H1 (cell line): ENCODE results near the gene SPTY2D1.

Source experiments
- BRCA1 ChIP-seq: IDR thresholded peaks from 2 replicates; pipeline ENCODE4 v1.6.1; 2012; ENCODE audit warnings: low read depth, low read length, improper control_type of control experiment
- CTCF ChIP-seq, 3 experiments: IDR thresholded peaks; 1 replicate in 2 of 3; 2 replicates in 1 of 3; pipeline versions ENCODE4 v1.5.1 to v1.6.1; 2011; ENCODE audit warnings: low read length in 3 of 3, mild to moderate bottlenecking in 3 of 3, inconsistent platforms in 2 of 3, low read depth in 1 of 3, moderate library complexity in 1 of 3; ENCODE audit not compliant: insufficient read depth in 1 of 3; ENCODE audit errors: control extremely low read depth in 1 of 3
- EGR1 ChIP-seq: IDR thresholded peaks from 2 replicates; pipeline ENCODE4 v1.6.1; 2011; ENCODE audit warnings: low read depth, low read length, borderline replicate concordance
- HDAC6 ChIP-seq: IDR thresholded peaks from one replicate; pipeline ENCODE4 v1.7.1; 2012; ENCODE audit warnings: low read depth, mild to moderate bottlenecking, inconsistent platforms, low read length, moderate library complexity
- JUND ChIP-seq: IDR thresholded peaks from 2 replicates; pipeline ENCODE4 v1.6.1; 2011; ENCODE audit warnings: mild to moderate bottlenecking, improper control_type of control experiment, low read length
- POLR2A ChIP-seq, 2 experiments: IDR thresholded peaks; 1 replicate in 1 of 2; 2 replicates in 1 of 2; pipeline ENCODE4 v1.6.1; 2011; ENCODE audit warnings: low read depth in 2 of 2, low read length in 2 of 2, mild to moderate bottlenecking in 2 of 2; ENCODE audit errors: control extremely low read depth in 1 of 2
- POLR2AphosphoS5 ChIP-seq: IDR thresholded peaks from 2 replicates; pipeline ENCODE4 v1.6.1; 2011; ENCODE audit warnings: low read depth, low read length
- RAD21 ChIP-seq, 2 experiments: IDR thresholded peaks in 1 of 2; conservative IDR thresholded peaks in 1 of 2; 2 replicates each; pipeline ENCODE4 v1.6.1; 2011; ENCODE audit warnings: low read depth in 2 of 2, low read length in 2 of 2, improper control_type of control experiment in 1 of 2, inconsistent platforms in 1 of 2, mild to moderate bottlenecking in 1 of 2, moderate library complexity in 1 of 2
- SIN3A ChIP-seq, 2 experiments: IDR thresholded peaks in 1 of 2; conservative IDR thresholded peaks in 1 of 2; 2 replicates each; pipeline ENCODE4 v1.6.1; 2011 to 2012; ENCODE audit warnings: low read length in 2 of 2, improper control_type of control experiment in 1 of 2, low read depth in 1 of 2, mild to moderate bottlenecking in 1 of 2
- SRF ChIP-seq: IDR thresholded peaks from 2 replicates; pipeline ENCODE4 v1.6.1; 2011; ENCODE audit warnings: mild to moderate bottlenecking, low read depth, low read length, moderate library complexity
- TCF12 ChIP-seq: IDR thresholded peaks from 2 replicates; pipeline ENCODE4 v1.6.1; 2011; ENCODE audit warnings: low read depth, mild to moderate bottlenecking, low read length
- YY1 ChIP-seq: IDR thresholded peaks from 2 replicates; pipeline ENCODE4 v1.6.1; 2011; ENCODE audit warnings: low read depth, mild to moderate bottlenecking, low read length
- ZNF274 ChIP-seq: IDR thresholded peaks from 2 replicates; pipeline ENCODE4 v1.7.0; 2012; ENCODE audit warnings: low read length, borderline replicate concordance; ENCODE audit errors: extremely low read depth

DNA sequence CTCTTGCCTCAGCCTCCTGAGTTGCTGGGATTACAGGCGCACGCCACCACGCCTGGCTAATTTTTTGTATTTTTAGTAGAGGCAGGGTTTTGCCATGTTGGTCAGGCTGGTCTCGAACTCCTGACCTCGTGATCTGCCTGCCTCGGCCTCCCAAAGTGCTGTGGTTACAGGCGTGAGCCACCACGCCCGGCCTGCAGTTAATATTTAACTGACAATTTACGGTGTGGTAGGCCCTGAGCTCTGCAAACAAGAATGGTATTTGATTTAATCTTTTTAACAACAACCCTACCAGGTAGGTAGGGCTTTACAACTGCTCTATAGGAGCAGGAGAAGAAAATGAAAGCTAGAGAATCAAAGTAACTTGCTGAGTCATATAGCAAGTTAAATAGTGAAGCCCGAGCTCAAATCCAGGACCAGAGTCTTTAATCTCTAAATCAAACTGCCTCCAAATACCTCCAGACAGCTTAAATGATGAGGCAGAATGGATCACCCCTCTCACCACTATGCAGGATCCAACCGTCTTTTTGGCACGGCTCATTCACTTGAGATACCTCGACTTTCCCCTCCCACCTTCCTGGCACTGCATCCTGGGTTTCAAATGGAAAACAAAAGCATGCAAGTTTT, 55.1 kb downstream of the SPTY2D1 start:
- no peak for TF ChIP-seq CTCF (IDR thresholded peaks at IDR 0.05; ENCODE audit: control extremely low read depth in 1 of 3, insufficient read depth in 1 of 3, low read depth in 1 of 3, low read length in 3 of 3)
- TF ChIP-seq JUND, result no peak
- no peak for TF ChIP-seq HDAC6
- no peak for TF ChIP-seq SIN3A (conservative IDR thresholded peaks at IDR 0.05 in 1 of 2, IDR thresholded peaks at IDR 0.05 in 1 of 2; ENCODE audit: low read depth in 1 of 2, low read length in 2 of 2)
- TF ChIP-seq POLR2AphosphoS5, result no peak
- TF ChIP-seq ZNF274, result no peak
- TF ChIP-seq EGR1, result no peak
- no peak for TF ChIP-seq POLR2A (IDR thresholded peaks at IDR 0.05; ENCODE audit: control extremely low read depth in 1 of 2, low read depth in 2 of 2, low read length in 2 of 2)
- TF ChIP-seq RAD21 (IDR thresholded peaks at IDR 0.05 in 1 of 2, conservative IDR thresholded peaks at IDR 0.05 in 1 of 2; ENCODE audit: low read depth in 2 of 2, low read length in 2 of 2), result no peak
- TF ChIP-seq BRCA1, result no peak
- no peak for TF ChIP-seq YY1
- TF ChIP-seq SRF, result no peak
- TF ChIP-seq TCF12, result no peak
